DND-41 (cell line): Measurements from ENCODE around the gene MYH14.

Experiments used
- ATAC-seq: fragments of 200-7000 bp; cut with Tn5 transposase; 3 replicates; pipeline ENCODE4 v1.9.1; 2021; ENCODE audit warnings: low read depth; ENCODE audit not compliant: insufficient read depth
- DNase-seq: peaks from one replicate; pipeline ENCODE4 v3.0.0-alpha.2; 2020
- H2AFZ ChIP-seq: 2 replicates; pipeline ENCODE4 v1.6.0; 2012; ENCODE audit warnings: low read depth, low read length
- H3K27ac ChIP-seq: 2 replicates; pipeline ENCODE4 v1.5.1; 2012; ENCODE audit warnings: low read length, inconsistent platforms
- H3K27me3 ChIP-seq: fragments of 200-600 bp; sonication (generic); 2 replicates; pipeline ENCODE4 v1.6.0; 2012; ENCODE audit warnings: low read length, mild to moderate bottlenecking, inconsistent platforms; ENCODE audit not compliant: insufficient read depth, poor library complexity
- H3K36me3 ChIP-seq: 2 replicates; pipeline ENCODE4 v1.5.1; 2012; ENCODE audit warnings: low read length, inconsistent platforms; ENCODE audit not compliant: insufficient read depth
- H3K4me1 ChIP-seq: 2 replicates; pipeline ENCODE4 v1.5.1; 2012; ENCODE audit warnings: mild to moderate bottlenecking, low read length; ENCODE audit not compliant: insufficient read depth
- H3K4me2 ChIP-seq: 2 replicates; pipeline ENCODE4 v1.6.0; 2012; ENCODE audit warnings: mild to moderate bottlenecking, moderate library complexity, low read length, inconsistent platforms; ENCODE audit not compliant: insufficient read depth
- H3K4me3 ChIP-seq, 2 experiments: fragments of 200-600 bp in 1 of 2; shearing (Covaris generic) in 1 of 2; 2 replicates each; pipeline ENCODE4 v1.5.1; 2012 to 2016; ENCODE audit warnings: inconsistent platforms in 2 of 2, low read length in 2 of 2, mild to moderate bottlenecking in 2 of 2, low read depth in 1 of 2, moderate library complexity in 1 of 2
- H3K79me2 ChIP-seq: 2 replicates; pipeline ENCODE4 v1.6.0; 2012; ENCODE audit warnings: low read length, inconsistent platforms; ENCODE audit not compliant: insufficient read depth
- H3K9ac ChIP-seq: 2 replicates; pipeline ENCODE4 v1.6.0; 2012; ENCODE audit warnings: low read depth, mild to moderate bottlenecking, inconsistent platforms, low read length, moderate library complexity
- H3K9me3 ChIP-seq: 2 replicates; pipeline ENCODE4 v1.5.1; 2012; ENCODE audit warnings: low read length, moderate library complexity, mild to moderate bottlenecking, inconsistent platforms; ENCODE audit not compliant: insufficient read depth, severe bottlenecking
- H4K20me1 ChIP-seq: 2 replicates; pipeline ENCODE4 v1.6.0; 2012; ENCODE audit warnings: low read length; ENCODE audit not compliant: insufficient read depth
- EZH2 ChIP-seq: IDR thresholded peaks from 3 replicates; pipeline ENCODE4 v1.6.1; 2012; ENCODE audit warnings: borderline replicate concordance, low read depth, mild to moderate bottlenecking, moderate library complexity, low read length, inconsistent platforms; ENCODE audit not compliant: severe bottlenecking
- TF ChIP-seq, protein P1 (sequence below): IDR thresholded peaks from 2 replicates; pipeline ENCODE4 v1.5.1; 2012; ENCODE audit warnings: borderline replicate concordance, low read length, moderate library complexity, mild to moderate bottlenecking; ENCODE audit not compliant: poor library complexity, severe bottlenecking; ENCODE audit errors: extremely low read depth

Gene MYH14

DNA sequence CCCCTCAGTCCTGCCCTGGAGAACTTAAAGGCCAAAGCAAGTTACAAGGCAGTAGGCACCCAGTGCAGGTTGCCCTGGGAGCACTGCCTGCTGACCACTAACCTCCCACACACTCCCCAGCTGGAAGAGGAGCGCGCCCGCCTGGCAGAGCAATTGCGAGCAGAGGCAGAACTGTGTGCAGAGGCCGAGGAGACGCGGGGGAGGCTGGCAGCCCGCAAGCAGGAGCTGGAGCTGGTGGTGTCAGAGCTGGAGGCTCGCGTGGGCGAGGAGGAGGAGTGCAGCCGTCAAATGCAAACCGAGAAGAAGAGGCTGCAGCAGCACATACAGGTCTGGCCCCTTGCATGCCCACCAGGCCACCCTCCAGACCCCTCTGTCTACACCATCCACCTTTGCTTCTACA, 64.6 kb downstream of the MYH14 start:
- Histone ChIP-seq H3K4me3 (no peak overlapping the region), H2AFZ (no peak overlapping the region), H3K9me3 (no peaks in the 10 kb centered on the region), H3K4me1 (no peaks in the 10 kb centered on the region), H3K9ac (no peak overlapping the region), H3K4me2 (no peak overlapping the region), H4K20me1 (no peaks in the 10 kb centered on the region; the same call in 1 of the 2 replicates), H3K27me3 (no peaks in the 10 kb centered on the region), H3K79me2 (no peaks in the 10 kb centered on the region), H3K36me3 (no peaks in the 10 kb centered on the region), H3K27ac (no peak overlapping the region)
- TF ChIP-seq, protein P1, sequence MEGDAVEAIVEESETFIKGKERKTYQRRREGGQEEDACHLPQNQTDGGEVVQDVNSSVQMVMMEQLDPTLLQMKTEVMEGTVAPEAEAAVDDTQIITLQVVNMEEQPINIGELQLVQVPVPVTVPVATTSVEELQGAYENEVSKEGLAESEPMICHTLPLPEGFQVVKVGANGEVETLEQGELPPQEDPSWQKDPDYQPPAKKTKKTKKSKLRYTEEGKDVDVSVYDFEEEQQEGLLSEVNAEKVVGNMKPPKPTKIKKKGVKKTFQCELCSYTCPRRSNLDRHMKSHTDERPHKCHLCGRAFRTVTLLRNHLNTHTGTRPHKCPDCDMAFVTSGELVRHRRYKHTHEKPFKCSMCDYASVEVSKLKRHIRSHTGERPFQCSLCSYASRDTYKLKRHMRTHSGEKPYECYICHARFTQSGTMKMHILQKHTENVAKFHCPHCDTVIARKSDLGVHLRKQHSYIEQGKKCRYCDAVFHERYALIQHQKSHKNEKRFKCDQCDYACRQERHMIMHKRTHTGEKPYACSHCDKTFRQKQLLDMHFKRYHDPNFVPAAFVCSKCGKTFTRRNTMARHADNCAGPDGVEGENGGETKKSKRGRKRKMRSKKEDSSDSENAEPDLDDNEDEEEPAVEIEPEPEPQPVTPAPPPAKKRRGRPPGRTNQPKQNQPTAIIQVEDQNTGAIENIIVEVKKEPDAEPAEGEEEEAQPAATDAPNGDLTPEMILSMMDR, result no peak
- TF ChIP-seq EZH2, result no peak
- no peak for DNase-seq
- ATAC-seq, result no peak

DNA sequence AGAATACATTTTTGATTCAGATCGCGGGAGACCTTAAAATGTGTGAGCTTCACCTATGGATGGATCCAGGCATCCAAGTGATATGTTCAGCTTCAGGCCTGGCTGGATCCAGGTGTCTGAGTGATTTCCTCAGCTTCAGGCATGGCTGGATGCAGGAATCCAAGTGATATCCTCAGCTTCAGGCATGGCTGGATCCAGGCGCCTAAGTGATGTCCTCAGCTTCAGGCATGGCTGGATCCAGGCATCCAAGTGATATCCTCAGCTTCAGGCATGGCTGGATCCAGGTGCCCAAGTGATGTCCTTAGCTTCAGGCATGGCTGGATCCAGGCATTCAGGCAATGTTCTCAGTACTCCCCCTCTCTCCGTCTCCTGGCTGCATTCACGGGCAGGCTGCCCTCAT, 65.1 kb downstream of the MYH14 start:
- no peak overlapping the region for H3K4me2 ChIP-seq
- no peak overlapping the region for H2AFZ ChIP-seq
- no peaks in the 10 kb centered on the region; the same call in 1 of the 2 replicates for H4K20me1 ChIP-seq
- H3K4me1 ChIP-seq, result no peaks in the 10 kb centered on the region
- no peaks in the 10 kb centered on the region for H3K9me3 ChIP-seq
- no peaks in the 10 kb centered on the region for H3K79me2 ChIP-seq
- H3K27me3 ChIP-seq, result no peaks in the 10 kb centered on the region
- DNase-seq (no peak), ATAC-seq (no peak)
- H3K9ac ChIP-seq, result no peak overlapping the region
- TF ChIP-seq, protein P1, result no peak
- no peak for TF ChIP-seq EZH2
- no peaks in the 10 kb centered on the region for H3K36me3 ChIP-seq
- H3K4me3 ChIP-seq, result no peak overlapping the region
- no peak overlapping the region for H3K27ac ChIP-seq

DNA sequence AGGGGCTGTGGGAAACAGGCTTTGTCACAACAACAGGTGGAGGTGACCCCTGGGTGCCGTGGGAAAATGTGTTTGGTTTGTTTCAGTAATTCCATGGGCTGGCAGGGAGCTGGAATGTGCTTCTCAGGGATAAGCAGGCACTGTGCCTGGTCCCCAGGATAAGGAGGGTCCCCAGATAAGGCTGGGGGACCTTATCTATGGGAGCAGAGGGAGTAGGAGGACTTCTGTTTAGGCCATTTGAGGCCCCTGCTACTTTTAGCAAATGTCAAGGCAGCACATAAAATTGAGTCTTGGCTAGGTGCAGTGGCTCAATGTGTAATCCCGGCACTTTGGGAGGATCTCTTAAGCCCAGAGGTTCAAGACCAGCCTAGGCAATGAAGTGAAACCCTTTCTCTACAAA, 66.2 kb downstream of the MYH14 start:
- Histone ChIP-seq H3K79me2 (no peaks in the 10 kb centered on the region), H3K9me3 (no peaks in the 10 kb centered on the region), H3K27ac (no peak overlapping the region), H3K9ac (no peak overlapping the region), H3K4me3 (no peak overlapping the region), H4K20me1 (no peaks in the 10 kb centered on the region; the same call in 1 of the 2 replicates), H3K36me3 (no peaks in the 10 kb centered on the region), H2AFZ (no peak overlapping the region), H3K4me1 (no peaks in the 10 kb centered on the region), H3K27me3 (no peaks in the 10 kb centered on the region), H3K4me2 (no peak overlapping the region)
- TF ChIP-seq EZH2, result no peak
- TF ChIP-seq, protein P1, result no peak
- no peak for ATAC-seq
- no peak for DNase-seq

DNA sequence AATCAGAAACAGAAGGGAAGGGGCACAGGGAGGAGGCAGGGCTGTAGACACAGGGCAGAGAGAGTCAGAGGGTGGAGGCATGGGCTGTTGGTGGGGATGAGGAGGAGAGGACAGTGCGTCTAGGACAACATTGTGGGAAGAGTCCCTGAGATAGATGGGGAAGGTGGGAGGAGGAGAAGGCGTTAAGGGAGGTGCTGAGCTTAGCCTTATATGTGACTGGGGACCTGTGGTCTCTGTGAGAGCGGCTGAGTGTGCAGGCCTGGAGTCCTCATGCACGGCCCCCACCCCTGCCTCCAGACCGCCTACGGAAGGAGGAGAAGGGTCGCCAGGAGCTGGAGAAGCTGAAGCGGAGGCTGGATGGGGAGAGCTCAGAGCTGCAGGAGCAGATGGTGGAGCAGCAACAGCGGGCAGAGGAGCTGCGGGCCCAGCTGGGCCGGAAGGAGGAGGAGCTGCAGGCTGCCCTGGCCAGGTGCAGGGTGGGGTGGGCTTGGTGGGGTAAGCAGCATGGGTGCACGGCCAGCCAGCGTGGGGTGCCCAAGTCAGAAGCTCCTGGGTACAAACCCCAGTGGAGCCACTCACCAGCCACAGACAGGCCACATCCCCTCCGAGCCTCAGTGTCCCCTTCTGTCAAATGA, 69.0 kb downstream of the MYH14 start:
- DNase-seq (no peak), ATAC-seq (no peak)
- no peaks in the 10 kb centered on the region; the same call in 1 of the 2 replicates for H4K20me1 ChIP-seq
- no peaks in the 10 kb centered on the region for H3K9me3 ChIP-seq
- no peaks in the 10 kb centered on the region for H3K4me1 ChIP-seq
- no peak overlapping the region for H3K4me3 ChIP-seq
- no peaks in the 10 kb centered on the region for H3K36me3 ChIP-seq
- TF ChIP-seq, protein P1, result no peak
- no peak for TF ChIP-seq EZH2
- H3K79me2 ChIP-seq, result no peaks in the 10 kb centered on the region
- H3K27me3 ChIP-seq, result no peaks in the 10 kb centered on the region
- no peak overlapping the region for H2AFZ ChIP-seq
- no peak overlapping the region for H3K4me2 ChIP-seq
- no peak overlapping the region for H3K9ac ChIP-seq
- H3K27ac ChIP-seq, result no peak overlapping the region
